ENCODE data around the gene PCGF3. TPM values are rescaled to one million over a fixed set of nuclear protein-coding genes. Genes with fewer than 3 reads are reported as not detected.

Gene PCGF3
- total RNA-seq, 1 donor from 2014 or later: 88.1 TPM

DNA sequence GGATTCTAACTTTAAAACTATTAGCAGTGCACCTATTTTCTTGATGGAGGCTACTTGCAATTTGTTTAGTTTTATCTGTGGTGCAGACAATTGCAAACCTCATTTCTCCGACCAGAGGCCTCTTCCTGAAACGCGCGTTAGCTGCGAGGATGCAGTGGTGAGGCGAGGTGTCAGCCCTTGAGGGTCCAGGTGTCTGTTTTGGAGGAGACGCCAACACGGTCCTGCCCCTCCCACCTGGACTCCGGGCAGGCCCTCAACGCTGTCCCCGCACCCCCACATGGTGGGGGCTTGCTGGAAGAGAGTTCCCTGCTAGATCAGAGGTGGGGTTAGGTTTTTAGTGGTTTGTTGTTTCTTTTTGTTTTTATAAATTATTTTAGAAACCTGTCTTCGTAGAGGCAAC, 34.4 kb downstream of the PCGF3 start:
- Mint-ChIP-seq H3K27me3 (ENCODE audit: low read depth) (no peaks in the 10 kb centered on the region), H3K4me1 (no peaks in the 10 kb centered on the region), H3K4me3 (no peak overlapping the region), H3K9me3 (no peaks in the 10 kb centered on the region), H3K27ac (no peak overlapping the region), H3K36me3 (peaks cover 41% of the 10 kb centered on the region)
- DNase-seq (ENCODE audit: low spot score in 2 of 2, unreplicated experiment in 2 of 2): no peak
- no peak for TF ChIP-seq CTCF (IDR thresholded peaks at IDR 0.05; ENCODE audit: unreplicated experiment)

GRCh38 chr4:740656-741282, 35.1 kb downstream of the PCGF3 start:
- Mint-ChIP-seq H3K27me3 (ENCODE audit: low read depth) (no peaks in the 10 kb centered on the region), H3K4me3 (no peak overlapping the region), H3K4me1 (no peaks in the 10 kb centered on the region), H3K27ac (no peak overlapping the region), H3K36me3 (peaks cover 34% of the 10 kb centered on the region), H3K9me3 (no peaks in the 10 kb centered on the region)
- no peak for DNase-seq (ENCODE audit: low spot score in 2 of 2, unreplicated experiment in 2 of 2)
- no peak for TF ChIP-seq CTCF (IDR thresholded peaks at IDR 0.05; ENCODE audit: unreplicated experiment)

DNA sequence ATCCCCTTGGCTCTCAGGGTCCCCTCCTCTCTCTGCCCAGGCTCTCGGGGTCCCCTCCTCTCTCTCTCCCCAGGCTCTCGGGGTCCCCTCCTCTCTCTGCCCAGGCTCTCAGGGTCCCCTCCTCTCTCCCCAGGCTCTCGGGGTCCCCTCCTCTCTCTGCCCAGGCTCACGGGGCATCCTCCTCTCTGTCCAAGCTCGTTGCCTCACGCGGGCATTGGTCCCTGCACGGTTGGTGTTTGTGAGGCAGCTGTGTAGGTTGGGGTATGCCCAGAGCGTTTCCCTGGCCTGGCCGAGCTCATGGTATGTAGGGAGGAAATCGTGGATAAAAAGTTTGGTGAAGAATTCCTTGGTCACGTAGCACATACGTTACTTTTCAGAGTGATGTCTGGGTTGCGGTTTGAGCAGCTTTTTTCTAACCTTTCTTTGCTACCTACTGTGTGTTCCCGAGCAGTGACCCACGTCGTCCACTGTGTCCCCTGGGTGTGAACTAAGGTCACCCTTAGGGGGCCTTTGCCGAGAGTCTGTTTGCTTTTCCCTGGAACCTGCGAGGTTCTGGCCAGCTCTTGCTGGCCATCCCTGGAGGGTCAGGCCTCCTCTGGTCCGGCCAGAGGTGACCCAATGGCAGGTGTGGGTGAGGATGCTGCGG, 36.6 kb downstream of the PCGF3 start:
- no peak for TF ChIP-seq CTCF (IDR thresholded peaks at IDR 0.05; ENCODE audit: unreplicated experiment)

DNA sequence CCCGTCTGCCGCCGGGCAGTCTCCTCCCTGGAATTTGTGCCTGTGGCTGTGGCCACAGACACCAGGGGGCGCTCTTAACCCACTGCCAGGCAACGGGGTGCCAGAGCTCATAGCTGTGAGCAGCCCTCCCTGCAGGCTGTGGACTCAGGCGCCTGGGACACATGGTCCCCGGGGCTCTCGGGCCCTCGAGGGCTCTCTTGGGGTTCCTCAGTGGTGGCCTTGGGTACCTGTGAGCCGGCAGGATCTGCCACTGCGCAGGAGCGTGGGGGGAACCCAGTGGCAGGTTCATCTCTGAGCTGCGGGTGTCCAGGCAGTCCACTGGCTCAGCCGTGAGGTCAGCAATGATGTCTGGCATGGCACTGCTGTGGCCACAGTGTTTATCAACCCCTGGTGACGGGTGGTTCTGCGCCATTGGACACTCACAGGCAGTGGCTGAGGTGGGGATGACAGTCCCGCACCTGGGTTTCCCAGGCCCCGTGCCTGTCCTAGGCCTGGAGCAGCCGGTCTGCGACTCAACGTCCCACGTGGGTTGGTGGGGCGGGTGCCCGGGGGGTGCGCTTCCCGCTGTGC, 37.2 kb downstream of the PCGF3 start:
- DNase-seq (ENCODE audit: low spot score in 2 of 2, unreplicated experiment in 2 of 2): peak in 1 of 2 experiments; percentile 72
- Mint-ChIP-seq H3K4me3 (no peak overlapping the region), H3K4me1 (no peaks in the 10 kb centered on the region)

More for the DNA sequence above, 36.6 kb downstream of the PCGF3 start:
- no peak overlapping the region for H3K27ac Mint-ChIP-seq
- H3K9me3 Mint-ChIP-seq: no peaks in the 10 kb centered on the region
- H3K27me3 Mint-ChIP-seq (ENCODE audit: low read depth): no peaks in the 10 kb centered on the region
- H3K4me3 Mint-ChIP-seq: no peak overlapping the region
- peaks cover 34% of the 10 kb centered on the region for H3K36me3 Mint-ChIP-seq
- H3K4me1 Mint-ChIP-seq: no peaks in the 10 kb centered on the region
- no peak for DNase-seq (ENCODE audit: low spot score in 2 of 2, unreplicated experiment in 2 of 2)

More for the DNA sequence above, 37.2 kb downstream of the PCGF3 start:
- H3K27ac Mint-ChIP-seq: no peak overlapping the region
- no peaks in the 10 kb centered on the region for H3K9me3 Mint-ChIP-seq
- peak; percentile 79 for TF ChIP-seq CTCF (IDR thresholded peaks at IDR 0.05; ENCODE audit: unreplicated experiment)
- no peaks in the 10 kb centered on the region for H3K27me3 Mint-ChIP-seq (ENCODE audit: low read depth)
- H3K36me3 Mint-ChIP-seq: peaks cover 31% of the 10 kb centered on the region
